Lower leg skin (tissue), 4 donors: ENCODE data around the gene ZNF646. TPM values are rescaled to one million over a fixed set of nuclear protein-coding genes. Genes with fewer than 3 reads are reported as not detected.

Experiments
- DNase-seq, 2 donors: peaks; one replicate each; pipeline ENCODE4 v3.0.0-alpha.2; 2019; ENCODE audit warnings: low spot score in 2 of 2
- H3K4me3 ChIP-seq: fragments of 200-600 bp; sonication (generic); 2 replicates; pipeline ENCODE4 v1.5.1; 2017; ENCODE audit warnings: mild to moderate bottlenecking, low read depth; ENCODE audit not compliant: poor library complexity, severe bottlenecking
- POLR2A ChIP-seq, 2 donors: fragments of 450-650 bp; IDR thresholded peaks; one replicate each; pipeline ENCODE4 v1.6.1; 2016 to 2017; ENCODE audit warnings: antibody characterized with exemption in 2 of 2, mild to moderate bottlenecking in 1 of 2, moderate library complexity in 1 of 2
- WGBS, 2 donors: methylation state at CpG; one replicate each; pipeline ENCODE4 v1.1.5; 2018; 5-methylcytosine and 5-hydroxymethylcytosine counted together
- intact Hi-C: fragments of 100-400 bp; cut with DNase I; formaldehyde crosslinking; loops from one replicate; pipeline ENCODE4 v1.15.0; 2023; ENCODE audit warnings: low total_unique reads
- total RNA-seq, 4 donors: library from RNA; depleted of rRNA; stranded (reverse); fragments of >200 nt; gene quantifications; one replicate each; pipeline ENCODE4 v1.1.0, GENCODE V29; 2016
- TF ChIP-seq, protein P1 (sequence below), 3 donors: fragments of 450-650 bp; IDR thresholded peaks; one replicate each; pipeline ENCODE4 v1.5.1; 2016; ENCODE audit warnings: antibody characterized with exemption in 3 of 3, mild to moderate bottlenecking in 3 of 3, moderate library complexity in 2 of 3

ZNF646 gene
- total RNA-seq, 4 donors from 2014 or later, result 25.4 to 30.3 (median 27.1) TPM

DNA sequence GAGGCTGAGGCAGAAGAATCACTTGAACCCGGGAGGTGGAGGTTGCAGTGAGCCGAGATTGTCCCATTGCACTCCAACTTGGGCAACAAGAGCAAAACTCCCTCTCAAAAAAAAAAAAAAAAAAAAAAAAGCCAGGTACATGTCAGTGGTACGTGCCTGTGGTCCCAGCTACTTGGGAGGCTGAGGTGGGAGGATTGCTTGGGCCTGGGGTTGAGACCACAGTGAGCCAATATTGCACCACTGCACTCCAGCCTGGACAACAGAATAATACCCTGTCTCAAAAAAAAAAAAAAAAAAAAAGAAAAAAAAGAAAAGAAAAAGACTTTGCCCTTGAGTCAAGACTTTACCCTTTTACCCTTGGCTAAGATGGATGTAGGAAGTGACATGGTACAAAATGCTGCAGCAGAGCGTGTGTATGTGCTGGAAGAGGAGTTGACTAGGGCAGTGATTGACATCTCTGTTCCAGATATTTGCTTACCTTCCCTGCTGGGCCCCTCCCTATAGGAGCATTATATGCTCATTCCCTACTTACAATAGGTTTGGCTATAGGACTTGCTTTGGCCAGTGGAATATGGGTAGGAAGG lies 30.2 kb upstream of the ZNF646 start:
- TF ChIP-seq, protein P1, sequence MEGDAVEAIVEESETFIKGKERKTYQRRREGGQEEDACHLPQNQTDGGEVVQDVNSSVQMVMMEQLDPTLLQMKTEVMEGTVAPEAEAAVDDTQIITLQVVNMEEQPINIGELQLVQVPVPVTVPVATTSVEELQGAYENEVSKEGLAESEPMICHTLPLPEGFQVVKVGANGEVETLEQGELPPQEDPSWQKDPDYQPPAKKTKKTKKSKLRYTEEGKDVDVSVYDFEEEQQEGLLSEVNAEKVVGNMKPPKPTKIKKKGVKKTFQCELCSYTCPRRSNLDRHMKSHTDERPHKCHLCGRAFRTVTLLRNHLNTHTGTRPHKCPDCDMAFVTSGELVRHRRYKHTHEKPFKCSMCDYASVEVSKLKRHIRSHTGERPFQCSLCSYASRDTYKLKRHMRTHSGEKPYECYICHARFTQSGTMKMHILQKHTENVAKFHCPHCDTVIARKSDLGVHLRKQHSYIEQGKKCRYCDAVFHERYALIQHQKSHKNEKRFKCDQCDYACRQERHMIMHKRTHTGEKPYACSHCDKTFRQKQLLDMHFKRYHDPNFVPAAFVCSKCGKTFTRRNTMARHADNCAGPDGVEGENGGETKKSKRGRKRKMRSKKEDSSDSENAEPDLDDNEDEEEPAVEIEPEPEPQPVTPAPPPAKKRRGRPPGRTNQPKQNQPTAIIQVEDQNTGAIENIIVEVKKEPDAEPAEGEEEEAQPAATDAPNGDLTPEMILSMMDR (IDR thresholded peaks at IDR 0.05), result no peak
- no peak for TF ChIP-seq POLR2A (IDR thresholded peaks at IDR 0.05)
- 87 to 95% methylated on average over 4 of the region's 4 CpGs for WGBS, 2 donors
- no peak for DNase-seq
- intact Hi-C loops, result no loop called here
- no peak overlapping the region for H3K4me3 ChIP-seq

DNA sequence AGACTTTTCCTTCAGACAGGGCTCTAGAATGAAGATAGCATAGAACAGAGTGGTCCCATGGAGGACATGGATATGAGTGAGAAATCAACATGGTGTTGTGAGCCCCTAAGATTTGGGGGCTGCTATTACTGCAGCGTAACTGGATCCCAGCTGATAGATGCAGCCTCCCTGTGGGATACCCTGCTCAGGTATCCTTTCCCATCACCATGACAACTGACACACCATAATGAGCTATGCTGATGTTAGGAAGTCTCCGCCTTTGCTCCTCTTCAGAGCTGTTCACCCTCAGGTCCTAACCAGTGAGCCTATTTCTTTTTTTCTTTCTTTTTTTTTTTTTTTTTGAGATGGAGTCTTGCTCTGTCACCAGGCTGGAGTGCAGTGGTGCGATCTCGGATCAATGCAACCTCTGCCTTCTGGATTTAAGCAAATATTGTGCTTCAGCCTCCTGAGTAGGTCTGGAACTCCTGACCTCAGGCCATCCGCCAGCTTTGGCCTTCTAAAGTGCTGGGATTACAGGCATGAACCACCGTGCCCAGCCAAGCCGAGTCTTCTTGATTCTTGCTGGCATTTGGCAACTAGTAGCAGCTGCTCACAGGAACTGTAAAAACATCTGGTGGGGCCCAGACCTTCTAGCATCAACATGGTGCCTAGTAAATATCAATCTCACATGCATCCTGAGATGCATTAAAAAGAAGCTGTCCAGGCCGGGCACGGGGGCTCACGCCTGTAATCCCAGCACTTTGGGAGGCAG lies 23.8 kb upstream of the ZNF646 start:
- WGBS, 2 donors, result 73 to 80% methylated on average over 10 of the region's 10 CpGs
- H3K4me3 ChIP-seq, result no peak overlapping the region
- intact Hi-C loops, result no loop called here

GRCh38 chr16:31052114-31052513 lies 22.1 kb upstream of the ZNF646 start:
- WGBS, 2 donors, result 13 to 34% methylated on average over 2 of the region's 2 CpGs
- TF ChIP-seq, protein P1 (IDR thresholded peaks at IDR 0.05), result no peak
- no peak for TF ChIP-seq POLR2A (IDR thresholded peaks at IDR 0.05)
- peak in 1 of 2 donors; percentile 55 for DNase-seq
- intact Hi-C loops, result no loop called here
- H3K4me3 ChIP-seq, result no peak overlapping the region

More for the DNA sequence above, 23.8 kb upstream of the ZNF646 start:
- no peak for TF ChIP-seq POLR2A (IDR thresholded peaks at IDR 0.05)
- TF ChIP-seq, protein P1 (IDR thresholded peaks at IDR 0.05), result no peak
- DNase-seq, result no peak

- WGBS, 2 donors, result 80 to 89% methylated on average over 4 of the region's 4 CpGs
- no peak for DNase-seq
- no peak overlapping the region for H3K4me3 ChIP-seq
- intact Hi-C loops, result no loop called here
- TF ChIP-seq, protein P1 (IDR thresholded peaks at IDR 0.05), result no peak
- TF ChIP-seq POLR2A (IDR thresholded peaks at IDR 0.05), result no peak
Measured at GRCh38 chr16:31055613-31056012, 18.6 kb upstream of the ZNF646 start.

- intact Hi-C loops, result no loop called here
- H3K4me3 ChIP-seq, result no peak overlapping the region
- 94 to 96% methylated on average over 33 to 37 of the region's 42 CpGs for WGBS, 2 donors
- TF ChIP-seq POLR2A (IDR thresholded peaks at IDR 0.05), result no peak
- TF ChIP-seq, protein P1 (IDR thresholded peaks at IDR 0.05), result no peak
- DNase-seq, result no peak
Measured at GRCh38 chr16:31061126-31061812, 13.0 kb upstream of the ZNF646 start.
